GM21825 (cell line): ENCODE data around the gene DGCR6L.
A peak's percentile ranks its signal among the peaks of the same experiment; 100 is the strongest.
"Not testable (repeated sequence)": the region's sequence is repeated elsewhere in the genome, so short reads cannot be mapped to it uniquely, and the experiment has no call there.

ENCODE experiments used
- ATAC-seq: cut with Tn5 transposase; IDR thresholded peaks from one replicate; pipeline ENCODE4 v1.9.1; 2021; ENCODE audit warnings: mild to moderate bottlenecking, moderate library complexity; ENCODE audit not compliant: unreplicated experiment

DGCR6L gene

DNA sequence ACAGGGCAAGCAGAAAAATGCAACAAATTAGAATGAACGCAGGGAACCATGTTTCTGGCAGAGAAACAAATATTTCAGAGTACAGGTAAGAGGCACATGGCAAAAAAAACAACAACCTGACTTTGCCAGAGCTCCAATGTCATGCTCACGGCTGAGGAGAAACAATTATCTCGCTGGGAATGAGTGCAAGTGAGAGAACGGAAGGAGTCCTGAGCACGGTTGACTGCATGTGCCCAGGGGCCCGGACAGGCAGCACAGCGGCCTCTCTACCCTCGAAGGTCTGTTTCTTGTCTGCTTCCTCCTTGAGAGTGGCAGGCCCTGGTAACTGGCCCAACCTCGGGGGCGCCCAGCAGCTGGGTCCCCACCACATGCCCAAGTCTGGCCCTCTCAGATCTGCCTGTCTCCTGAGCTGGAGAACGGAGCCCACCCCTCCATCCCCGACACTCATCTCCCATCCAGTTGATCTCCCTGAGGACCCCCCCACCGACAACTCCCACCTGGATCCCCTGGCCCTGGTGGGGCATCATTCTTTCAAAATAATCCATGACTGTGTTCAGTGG, 27.1 kb downstream of the DGCR6L start:
- no peak for ATAC-seq

DNA sequence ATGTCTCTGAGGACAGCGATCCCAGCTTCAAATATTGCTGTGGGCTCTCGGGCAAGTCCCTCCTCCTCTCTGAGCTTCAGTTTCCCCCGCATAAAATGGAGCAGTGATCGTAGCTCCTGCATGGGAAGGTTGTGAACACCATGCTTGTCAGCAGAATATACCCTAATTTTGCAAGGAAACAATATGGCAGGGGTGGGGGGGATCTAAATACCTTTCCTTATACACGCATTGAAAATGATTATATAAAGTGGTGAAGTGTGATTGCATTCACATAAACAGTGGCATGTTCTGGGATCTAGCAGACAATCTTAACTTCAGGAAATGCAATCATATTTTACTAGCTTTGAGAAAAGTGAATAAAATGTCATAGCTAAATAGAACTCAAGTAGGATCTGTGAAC, 27.8 kb downstream of the DGCR6L start:
- no peak for ATAC-seq

- ATAC-seq = no peak
Observed at GRCh38 chr22:20291604-20292063, 28.2 kb downstream of the DGCR6L start.

DNA sequence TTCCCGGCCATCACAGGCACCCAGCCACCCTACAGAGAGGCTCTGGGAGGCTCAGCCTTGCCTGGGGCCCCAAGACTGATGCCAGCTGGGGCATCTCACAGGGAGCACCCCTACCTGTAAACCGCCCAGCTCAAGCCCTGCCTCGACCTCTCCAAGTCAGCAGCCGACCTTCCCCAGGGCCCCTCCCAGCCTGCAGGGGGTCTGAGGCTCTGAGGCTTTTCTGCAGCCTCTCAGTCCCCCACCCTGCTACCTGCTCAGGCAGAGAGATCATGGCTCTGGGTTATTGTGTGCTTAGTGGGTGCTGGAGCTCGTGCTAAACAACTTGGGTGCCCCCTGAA, 28.6 kb downstream of the DGCR6L start:
- no peak for ATAC-seq

DNA sequence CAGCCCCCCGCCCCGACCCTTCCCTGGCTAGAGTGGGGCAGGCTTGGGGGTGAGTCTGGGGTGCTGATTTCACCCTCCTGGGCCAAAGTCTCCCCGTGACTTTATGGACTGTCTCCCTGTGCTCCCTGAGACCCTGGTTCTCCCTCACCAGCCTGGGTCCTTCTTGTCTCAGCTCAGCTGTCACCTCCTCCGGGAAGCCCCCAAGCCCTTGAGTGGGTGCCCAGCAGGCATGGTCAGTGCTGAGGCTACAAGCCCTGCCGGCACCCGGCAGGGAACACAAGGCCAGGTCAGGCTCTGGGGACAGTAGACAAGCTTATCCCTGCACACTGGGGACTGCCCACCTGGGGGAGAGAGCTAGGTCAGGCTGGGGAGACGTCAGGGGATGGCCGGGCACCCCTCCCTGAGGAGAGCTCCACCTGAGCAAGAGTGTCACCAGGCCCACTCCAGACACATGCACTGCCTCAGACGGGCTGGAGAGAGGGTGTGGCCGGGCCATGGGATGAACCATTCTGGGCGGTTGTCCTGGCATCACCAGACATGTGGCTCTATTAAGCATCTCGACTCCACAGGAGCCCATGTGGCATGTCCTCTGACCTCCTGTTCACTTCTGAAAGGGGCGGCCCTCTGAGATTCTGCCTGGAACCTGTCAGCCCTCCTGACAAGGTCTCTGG, 29.1 kb downstream of the DGCR6L start:
- no peak for ATAC-seq

DNA sequence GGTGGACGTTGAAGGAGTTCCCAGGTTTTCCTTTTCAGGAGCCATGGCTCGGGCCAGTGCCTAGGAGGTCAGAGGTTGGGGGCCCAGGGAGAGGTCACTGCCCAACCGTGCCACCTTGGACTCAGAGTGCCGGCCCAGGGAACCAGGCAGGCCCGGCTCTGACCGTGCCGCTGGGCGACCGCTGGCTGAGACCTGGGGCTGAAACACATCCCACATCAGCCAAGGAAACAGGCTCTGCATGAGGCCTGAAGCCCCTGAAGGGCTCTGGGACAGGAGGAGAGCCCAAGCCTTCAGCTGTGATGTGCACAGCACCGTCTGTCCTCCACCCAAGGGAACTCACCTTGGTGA, 29.8 kb downstream of the DGCR6L start:
- ATAC-seq = no peak

DNA sequence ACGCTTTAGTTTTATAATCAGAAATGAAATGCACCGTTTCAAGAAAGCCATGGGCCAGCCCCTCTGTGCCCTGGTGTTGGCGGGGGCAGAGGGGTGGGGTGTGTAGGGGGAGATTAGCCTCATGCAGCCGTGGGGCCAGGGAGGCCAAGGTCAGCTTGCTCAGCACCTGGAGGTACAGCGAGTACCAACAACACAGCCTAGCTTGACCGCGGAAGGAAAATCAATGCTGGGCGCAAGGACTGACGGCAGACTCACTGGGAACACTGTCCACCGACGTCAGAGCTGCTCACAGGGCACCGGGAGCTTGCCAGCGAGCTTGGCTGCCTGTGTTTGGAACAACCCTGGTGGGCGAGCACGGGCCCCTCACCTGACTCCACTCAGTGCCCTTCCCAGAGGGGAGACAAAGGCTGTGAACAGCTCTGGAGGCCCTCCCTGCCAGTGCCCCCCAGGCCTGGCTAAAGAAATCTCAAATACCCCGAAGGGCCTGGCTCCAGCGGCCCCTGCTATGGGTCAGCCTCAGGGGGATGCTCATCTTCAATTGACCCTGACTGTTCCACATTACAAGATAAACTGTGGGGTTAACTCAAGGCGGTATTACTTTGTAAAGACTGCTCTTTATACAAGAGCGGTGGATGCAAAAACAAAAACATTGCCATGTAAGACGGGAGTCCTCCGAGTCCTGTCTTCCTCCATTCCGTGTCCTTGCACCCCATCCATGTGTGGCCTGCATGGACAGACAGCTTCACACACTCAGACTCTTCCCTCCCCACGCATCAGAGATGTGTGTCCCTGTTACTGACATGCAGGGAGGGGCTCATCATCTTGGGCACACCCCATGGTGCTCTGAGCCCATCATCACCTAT, 30.4 kb downstream of the DGCR6L start:
- ATAC-seq = not testable (repeated sequence)

DNA sequence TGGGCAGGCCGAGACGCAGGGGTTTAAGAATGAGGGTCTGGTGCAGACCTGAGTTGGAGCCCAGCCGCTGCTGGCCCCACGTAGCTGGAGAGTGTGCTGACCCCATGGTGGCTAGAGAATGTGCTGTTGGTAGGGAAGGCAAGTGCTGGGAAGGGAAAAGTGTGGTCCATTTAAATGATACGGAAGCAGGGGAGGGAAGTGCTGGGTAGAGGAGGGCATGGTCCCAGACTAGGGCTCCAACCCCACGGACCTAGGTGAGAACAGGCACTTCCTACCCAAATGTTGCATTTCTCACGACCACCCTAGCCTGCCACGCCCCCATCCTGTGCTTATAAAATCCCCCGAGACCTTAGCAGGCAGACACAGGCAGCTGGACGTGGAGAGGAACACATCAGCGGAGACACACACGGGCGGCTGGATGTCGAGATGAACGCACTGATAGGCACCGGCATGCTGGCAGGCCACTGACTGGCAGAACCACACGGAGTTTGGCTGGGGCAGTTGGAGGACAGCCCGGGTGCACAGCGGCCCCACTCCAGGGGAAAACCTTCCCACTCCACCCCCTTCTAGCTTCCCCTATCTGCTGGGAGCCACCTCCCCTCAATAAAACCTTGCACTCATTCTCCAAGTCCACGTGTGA, 33.0 kb downstream of the DGCR6L start:
- ATAC-seq = not testable (repeated sequence)

DNA sequence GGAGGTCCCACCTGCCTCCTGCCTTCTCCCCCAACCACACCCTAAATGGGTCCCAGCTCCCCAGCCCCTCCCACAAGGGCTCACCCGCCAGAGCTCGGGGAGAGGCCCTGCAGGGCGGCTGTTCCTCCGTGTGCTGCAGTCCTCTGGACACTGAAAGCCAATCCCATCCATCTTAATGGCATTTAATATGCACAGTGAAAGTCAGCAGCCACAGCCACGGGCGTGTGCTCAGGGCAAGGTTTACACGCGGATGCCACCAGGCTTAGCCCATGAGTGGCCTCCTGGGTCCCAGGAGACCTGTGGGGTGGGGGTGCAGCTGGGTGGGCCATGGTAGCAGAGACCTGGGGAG, 33.6 kb downstream of the DGCR6L start:
- not testable (repeated sequence) for ATAC-seq

- ATAC-seq = peak; percentile 59
Observed at GRCh38 chr22:20285473-20286311, 34.2 kb downstream of the DGCR6L start.

GRCh38 chr22:20284471-20285086, 35.3 kb downstream of the DGCR6L start:
- no peak for ATAC-seq

GRCh38 chr22:20283674-20284066, 36.2 kb downstream of the DGCR6L start:
- no peak for ATAC-seq

DNA sequence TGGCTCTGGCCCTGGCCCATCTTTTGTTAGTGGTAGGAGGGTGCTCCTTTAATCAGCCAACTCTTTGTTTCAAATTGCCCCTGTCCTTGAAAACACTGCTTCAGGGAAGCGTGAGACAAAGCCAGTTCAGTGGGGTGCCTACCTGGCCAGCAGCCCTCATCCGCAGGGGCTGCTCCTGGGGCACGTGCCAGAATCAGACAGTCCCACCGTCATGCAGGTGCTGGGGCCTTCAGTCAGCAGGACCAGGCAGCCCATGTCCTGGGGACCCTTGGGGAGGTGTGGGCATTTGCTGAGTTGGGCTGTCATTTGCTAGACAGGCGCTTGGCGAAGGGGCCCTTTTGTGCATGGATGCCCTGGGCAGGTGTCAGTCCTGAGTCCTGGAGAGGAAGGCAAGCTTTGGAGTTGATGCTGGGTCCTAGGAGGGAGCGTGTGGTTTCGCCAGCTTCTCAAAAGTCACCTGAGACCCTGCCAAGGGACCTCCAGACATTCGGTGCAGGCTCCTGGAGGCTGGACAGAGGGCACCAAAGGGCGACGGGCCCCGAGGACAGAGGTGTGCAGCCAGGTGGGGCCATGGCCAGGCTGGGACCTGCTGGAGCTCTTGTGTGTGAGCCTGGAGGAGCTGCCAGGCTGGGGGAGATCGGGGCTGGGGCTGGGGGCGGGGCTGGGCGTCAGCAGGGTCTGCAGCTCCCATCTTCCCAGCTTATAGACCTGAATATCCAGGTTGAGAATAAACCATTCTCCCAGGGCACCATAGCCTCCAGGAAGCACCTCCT, 36.8 kb downstream of the DGCR6L start:
- ATAC-seq = no peak

- ATAC-seq = no peak
Observed at GRCh38 chr22:20281891-20282290, 38.0 kb downstream of the DGCR6L start.

GRCh38 chr22:20281473-20281872, 38.4 kb downstream of the DGCR6L start:
- not testable (repeated sequence) for ATAC-seq

DNA sequence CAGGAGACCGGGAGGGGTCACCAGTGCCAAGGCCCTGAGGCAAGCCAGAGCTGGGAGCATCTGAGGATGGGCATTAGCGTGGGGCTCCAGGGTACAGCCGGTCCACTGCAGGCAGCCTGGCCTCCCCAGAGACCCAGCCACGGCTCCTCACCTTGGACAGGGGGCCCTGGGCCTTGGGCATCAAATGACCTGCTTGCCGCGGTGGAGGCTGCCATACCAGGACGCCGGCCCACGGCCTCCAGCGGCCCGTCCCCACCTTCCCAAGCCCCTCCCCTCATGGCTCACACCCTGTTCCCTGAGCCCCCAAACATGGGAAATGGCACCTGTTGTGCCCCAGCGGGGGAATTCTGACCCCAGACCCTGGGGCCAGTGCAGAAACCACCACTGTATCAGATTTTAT, 39.0 kb downstream of the DGCR6L start:
- no peak for ATAC-seq

DNA sequence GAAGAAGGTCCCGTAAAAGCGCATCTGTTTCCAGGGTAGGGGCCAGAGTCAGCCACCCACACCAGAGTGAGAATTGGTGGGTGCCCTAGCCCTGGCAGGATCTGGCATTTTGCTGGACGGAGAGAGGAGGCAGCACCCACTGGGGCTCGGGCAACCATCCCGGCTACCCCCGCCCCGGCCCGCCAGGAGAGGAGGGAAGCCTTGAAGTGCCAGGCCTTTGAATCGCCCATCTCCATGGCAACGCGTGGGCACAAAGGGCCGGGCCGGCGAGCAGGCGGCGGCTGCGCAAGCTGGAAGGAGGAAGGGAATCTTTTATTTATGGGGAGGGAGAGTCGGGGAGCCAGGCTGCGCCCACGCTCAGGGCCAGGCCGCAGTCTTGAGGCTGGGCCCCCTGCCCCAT, 39.7 kb downstream of the DGCR6L start:
- ATAC-seq = not testable (repeated sequence)

- no peak for ATAC-seq
Observed at GRCh38 chr22:20279662-20280134, 40.2 kb downstream of the DGCR6L start.

DNA sequence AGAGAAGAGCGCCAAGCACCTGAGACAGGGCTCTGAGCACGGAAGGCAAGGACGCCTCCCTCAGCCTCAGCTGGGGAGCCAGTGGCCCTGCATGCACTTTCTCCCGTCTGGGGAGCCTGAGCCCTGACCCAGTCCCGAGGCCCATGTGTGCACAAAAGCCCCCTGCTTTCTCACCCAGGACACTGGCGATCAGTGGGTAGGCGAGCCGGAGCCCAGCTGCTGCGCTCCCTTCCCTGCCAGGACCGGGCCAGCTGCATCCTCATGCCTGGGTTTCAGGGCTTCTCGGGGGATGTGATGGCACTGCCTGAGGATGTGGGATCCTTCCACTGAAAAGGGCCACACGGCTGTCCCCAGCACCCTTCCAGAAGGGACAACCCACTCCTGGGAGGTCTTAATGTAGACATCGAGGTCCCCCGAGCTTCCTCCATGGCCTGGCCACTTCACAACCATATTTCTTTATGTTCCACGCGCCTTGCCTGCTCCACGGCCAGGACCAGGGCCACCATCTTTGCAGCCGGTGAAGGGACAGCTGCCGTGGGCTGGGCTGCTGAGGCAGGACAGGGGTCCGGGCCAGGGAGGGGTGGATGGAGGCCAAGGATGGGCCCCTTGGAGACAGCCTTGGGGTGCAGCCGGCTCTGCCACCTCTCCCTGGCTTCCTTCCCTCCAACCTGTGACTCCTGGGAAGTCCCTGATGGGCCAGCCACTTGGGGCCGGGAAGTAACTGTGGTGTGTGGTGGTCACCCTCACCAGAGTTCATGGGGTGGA, 41.0 kb downstream of the DGCR6L start:
- not testable (repeated sequence) for ATAC-seq
